NB4 (cell line): ENCODE measurements around the gene AGBL4.

Source experiments
- DNase-seq: peaks from one replicate; pipeline ENCODE4 v3.0.0; 2010; ENCODE audit warnings: low read depth
- H3K4me3 ChIP-seq: one replicate; pipeline ENCODE4 v1.5.1; 2011; ENCODE audit warnings: mild to moderate bottlenecking, low read depth, low read length, moderate library complexity
- CTCF ChIP-seq: IDR thresholded peaks from one replicate; pipeline ENCODE4 v1.5.1; 2012; ENCODE audit warnings: low read depth, low read length
- MAX ChIP-seq: IDR thresholded peaks from 2 replicates; pipeline ENCODE4 v1.6.1; 2011; ENCODE audit warnings: low read depth, low read length
- MYC ChIP-seq: IDR thresholded peaks from 2 replicates; pipeline ENCODE4 v1.6.1; 2011; ENCODE audit warnings: low read depth, low read length
- POLR2A ChIP-seq: IDR thresholded peaks from 2 replicates; pipeline ENCODE4 v1.6.1; 2011; ENCODE audit warnings: mild to moderate bottlenecking; ENCODE audit not compliant: insufficient read length; ENCODE audit errors: extremely low read depth

AGBL4 gene

GRCh38 chr1:49104575-49104974 is 919.2 kb downstream of the AGBL4 start:
- DNase-seq = no peak
- H3K4me3 ChIP-seq = no peak overlapping the region
- TF ChIP-seq MYC (no peak), CTCF (no peak)

GRCh38 chr1:49102752-49103151 is 921.0 kb downstream of the AGBL4 start:
- H3K4me3 ChIP-seq = no peak overlapping the region
- no peak for DNase-seq
- TF ChIP-seq POLR2A (no peak), MYC (no peak), MAX (no peak), CTCF (no peak)

- no peak for TF ChIP-seq CTCF
- no peak for TF ChIP-seq POLR2A
- TF ChIP-seq MAX = no peak
- TF ChIP-seq MYC = no peak
- no peak overlapping the region for H3K4me3 ChIP-seq
- no peak for DNase-seq
Measured at GRCh38 chr1:49098866-49099265, 924.9 kb downstream of the AGBL4 start.

- TF ChIP-seq MAX (no peak), CTCF (no peak), MYC (no peak), POLR2A (no peak)
- DNase-seq = no peak
- H3K4me3 ChIP-seq = no peak overlapping the region
Measured at GRCh38 chr1:49086327-49086726, 937.4 kb downstream of the AGBL4 start.

- TF ChIP-seq MAX (no peak), MYC (no peak), POLR2A (no peak), CTCF (no peak)
- H3K4me3 ChIP-seq = no peak overlapping the region
- DNase-seq = no peak
Measured at GRCh38 chr1:49085079-49085478, 938.7 kb downstream of the AGBL4 start.

GRCh38 chr1:49060766-49061165 is 963.0 kb downstream of the AGBL4 start:
- no peak for DNase-seq
- TF ChIP-seq MYC (no peak), MAX (no peak), CTCF (no peak), POLR2A (no peak)

More at GRCh38 chr1:49060766-49061165, 963.0 kb downstream of the AGBL4 start:
- no peak overlapping the region for H3K4me3 ChIP-seq
